GM12878 (cell line): Measurements from ENCODE around the gene HP1BP3. TPM values are rescaled to one million over a fixed set of nuclear protein-coding genes. Genes with fewer than 3 reads are reported as not detected.

ENCODE experiments used
- ATAC-seq: fragments of 200-7000 bp; cut with Tn5 transposase; 3 replicates; pipeline ENCODE4 v1.9.1; 2020; ENCODE audit warnings: mild to moderate bottlenecking, moderate library complexity
- BruUV-seq: library from RNA; stranded (reverse); fragments of 400-500 nt; replicated peaks from 2 replicates; lab custom pipeline; 2021; lab: Mats Ljungman, UMichigan
- CTCF ChIA-PET: fragments of 300-600 bp; sonication (Branson Sonifier 250); formaldehyde crosslinking; extraction: SDS; loops from one replicate; lab custom pipeline; 2021; ENCODE audit warnings: inconsistent platforms; lab: Yijun Ruan, JAX
- POLR2A ChIA-PET: fragments of 350-600 bp; formaldehyde crosslinking; extraction: SDS; loops from one replicate; lab custom pipeline; 2021; ENCODE audit warnings: inconsistent platforms; lab: Charles Lee
- RAD21 ChIA-PET: fragments of 300-600 bp; sonication (Branson Sonifier 250); formaldehyde crosslinking; loops from one replicate; lab custom pipeline; 2023; ENCODE audit warnings: antibody characterized with exemption; ENCODE audit not compliant: unreplicated experiment; lab: Charles Lee
- SMC1A ChIA-PET: fragments of 300-600 bp; sonication (Branson Sonifier 250); formaldehyde crosslinking; loops from one replicate; lab custom pipeline; 2023; ENCODE audit not compliant: unreplicated experiment, uncharacterized antibody; lab: Charles Lee
- DNase-seq: peaks from one replicate; pipeline ENCODE4 v3.0.0-alpha.2; 2011; ENCODE audit warnings: low read depth, low spot score
- FAIRE-seq: peaks from 3 replicates; lab custom pipeline; 2011; peaks lifted over from hg19 to GRCh38; lab: Jason Lieb, UNC
- H2AFZ ChIP-seq: 2 replicates; pipeline ENCODE4 v1.6.0; 2011; ENCODE audit warnings: low read depth, low read length, control low read depth; ENCODE audit not compliant: control insufficient read depth
- H3K27ac ChIP-seq: 2 replicates; pipeline ENCODE4 v1.5.1; 2011; ENCODE audit warnings: control low read depth; ENCODE audit not compliant: control insufficient read depth, insufficient read depth
- H3K27me3 ChIP-seq, 2 experiments: replicated peaks in 1 of 2; 2 replicates each; pipeline versions ENCODE4 v1.6.0 to v1.6.1; 2011; ENCODE audit warnings: low read length in 1 of 2; ENCODE audit not compliant: control insufficient read depth in 2 of 2, insufficient read depth in 2 of 2
- H3K36me3 ChIP-seq, 2 experiments: 2 replicates each; pipeline ENCODE4 v1.5.1; 2011; ENCODE audit warnings: low read length in 1 of 2; ENCODE audit not compliant: control insufficient read depth in 2 of 2, insufficient read depth in 2 of 2
- H3K4me1 ChIP-seq: 2 replicates; pipeline ENCODE4 v1.6.1; 2011; ENCODE audit warnings: mild to moderate bottlenecking, low read length, moderate library complexity, mixed read lengths; ENCODE audit not compliant: control insufficient read depth, insufficient read depth
- H3K4me2 ChIP-seq: 2 replicates; pipeline ENCODE4 v1.6.0; 2011; ENCODE audit warnings: control low read depth; ENCODE audit not compliant: control insufficient read depth, insufficient read depth
- H3K4me3 ChIP-seq: fragments of 200-600 bp; sonication (generic); 2 replicates; pipeline ENCODE4 v1.5.1; 2016
- H3K79me2 ChIP-seq: 2 replicates; pipeline ENCODE4 v1.6.0; 2011; ENCODE audit warnings: low read length; ENCODE audit not compliant: control insufficient read depth, insufficient read depth
- H3K9ac ChIP-seq: 2 replicates; pipeline ENCODE4 v1.8.0; 2011; ENCODE audit warnings: low read length, control low read depth, mixed read lengths; ENCODE audit not compliant: control insufficient read depth, insufficient read depth
- H3K9me3 ChIP-seq: replicated peaks from 3 replicates; pipeline ENCODE4 v1.5.1; 2011; ENCODE audit warnings: mild to moderate bottlenecking, low read length; ENCODE audit not compliant: control insufficient read depth, insufficient read depth
- H4K20me1 ChIP-seq: 2 replicates; pipeline ENCODE4 v1.6.0; 2011; ENCODE audit not compliant: control insufficient read depth, insufficient read depth
- BHLHE40 ChIP-seq, 2 experiments: fragments of 450-650 bp in 1 of 2; IDR thresholded peaks; 2 replicates each; pipeline ENCODE4 v1.6.1; 2011 to 2017; ENCODE audit warnings: low read depth in 2 of 2, borderline replicate concordance in 1 of 2, improper control_type of control experiment in 1 of 2, low read length in 1 of 2, mild to moderate bottlenecking in 1 of 2
- CHD1 ChIP-seq: IDR thresholded peaks from 2 replicates; pipeline ENCODE4 v1.6.1; 2012; ENCODE audit warnings: low read depth, low read length, improper control_type of control experiment
- HDGF ChIP-seq: fragments of 450-650 bp; IDR thresholded peaks from 2 replicates; pipeline ENCODE4 v1.6.1; 2016; ENCODE audit warnings: antibody characterized with exemption
- IRF4 ChIP-seq: IDR thresholded peaks from 2 replicates; pipeline ENCODE4 v1.6.1; 2011; ENCODE audit warnings: low read depth, low read length
- NFYA ChIP-seq: IDR thresholded peaks from 2 replicates; pipeline ENCODE4 v1.6.1; 2011; ENCODE audit warnings: low read depth, mild to moderate bottlenecking, low read length, improper control_type of control experiment, borderline replicate concordance
- NR2C2 ChIP-seq: IDR thresholded peaks from 2 replicates; pipeline ENCODE4 v1.6.1; 2011; ENCODE audit warnings: borderline replicate concordance, low read depth; ENCODE audit not compliant: control insufficient read depth, insufficient read length
- PAX5 ChIP-seq: IDR thresholded peaks from 2 replicates; pipeline ENCODE4 v1.6.1; 2011; ENCODE audit warnings: low read depth, low read length, borderline replicate concordance
- RCOR1 ChIP-seq: conservative IDR thresholded peaks from 2 replicates; pipeline ENCODE4 v1.6.1; 2012; ENCODE audit warnings: low read depth, low read length, improper control_type of control experiment
- RUNX3 ChIP-seq: IDR thresholded peaks from 2 replicates; pipeline ENCODE4 v1.6.1; 2012; ENCODE audit warnings: low read length, inconsistent platforms
- SIN3A ChIP-seq: IDR thresholded peaks from 2 replicates; pipeline ENCODE4 v1.6.1; 2012; ENCODE audit warnings: low read depth, low read length, improper control_type of control experiment
- SMC3 ChIP-seq: IDR thresholded peaks from 2 replicates; pipeline ENCODE4 v1.6.1; 2011; ENCODE audit warnings: low read length, improper control_type of control experiment, borderline replicate concordance
- TARDBP ChIP-seq: IDR thresholded peaks from 2 replicates; pipeline ENCODE4 v1.6.1; 2016; ENCODE audit warnings: borderline replicate concordance
- ZNF384 ChIP-seq: IDR thresholded peaks from 2 replicates; pipeline ENCODE4 v1.6.1; 2012; ENCODE audit warnings: low read depth, mild to moderate bottlenecking, low read length, improper control_type of control experiment, borderline replicate concordance
- WGBS: methylation state at CpG from one replicate; pipeline ENCODE4 v1.1.6; 2016; ENCODE audit warnings: low lambda C conversion rate; ENCODE audit not compliant: insufficient replicate concordance, insufficient coverage; ENCODE audit errors: missing lambda C conversion rate; 5-methylcytosine and 5-hydroxymethylcytosine counted together
- in situ Hi-C: fragments of 300-500 bp; cut with MboI; formaldehyde crosslinking; loops from 9 replicates; pipeline ENCODE4 v1.14.3; 2018; ENCODE audit warnings: mixed read lengths
- intact Hi-C: fragments of 100-400 bp; cut with micrococcal nuclease; formaldehyde crosslinking; loops from one replicate; pipeline ENCODE4 v1.14.2; 2022; ENCODE audit not compliant: unreplicated experiment
- polyA plus RNA-seq, 11 experiments: library from polyadenylated mRNA; depleted of rRNA in 4 of 11; unstranded in 6 of 11; stranded (reverse) in 5 of 11; fragments of >200 nt; fragmentation: Nextera tagmentation in 4 of 11; fragmentation: Illumina TruSeq in 1 of 11; extraction: Ambion mirVana in 4 of 11; extraction: Trizol in 1 of 11; gene quantifications; 1 replicate in 1 of 11; 2 replicates in 10 of 11; pipeline versions ENCODE4 v1.2.1 to v1.2.3, GENCODE V29; 2011 to 2016; ENCODE audit warnings: inconsistent platforms in 2 of 11, missing spikeins in 2 of 11, low read depth in 1 of 11
- total RNA-seq, 4 experiments: library from RNA; depleted of rRNA in 3 of 4; stranded (reverse); fragments of >200 nt in 3 of 4; fragmentation: Illumina TruSeq in 1 of 4; extraction: Trizol in 1 of 4; gene quantifications; 2 replicates each; pipeline versions ENCODE4 v1.2.1 to v1.2.3, GENCODE V29; 2013 to 2021
- TF ChIP-seq, protein P1 (sequence below): IDR thresholded peaks from 2 replicates; pipeline ENCODE4 v1.6.1; 2012; ENCODE audit warnings: low read depth, low read length, improper control_type of control experiment

HP1BP3 gene
- total and polyA plus RNA-seq, 10 of the 15 experiments (the other 5 are each of a cell fraction or from before 2014, with no cell fraction given) = 32.6 to 188 (median 133) TPM

DNA sequence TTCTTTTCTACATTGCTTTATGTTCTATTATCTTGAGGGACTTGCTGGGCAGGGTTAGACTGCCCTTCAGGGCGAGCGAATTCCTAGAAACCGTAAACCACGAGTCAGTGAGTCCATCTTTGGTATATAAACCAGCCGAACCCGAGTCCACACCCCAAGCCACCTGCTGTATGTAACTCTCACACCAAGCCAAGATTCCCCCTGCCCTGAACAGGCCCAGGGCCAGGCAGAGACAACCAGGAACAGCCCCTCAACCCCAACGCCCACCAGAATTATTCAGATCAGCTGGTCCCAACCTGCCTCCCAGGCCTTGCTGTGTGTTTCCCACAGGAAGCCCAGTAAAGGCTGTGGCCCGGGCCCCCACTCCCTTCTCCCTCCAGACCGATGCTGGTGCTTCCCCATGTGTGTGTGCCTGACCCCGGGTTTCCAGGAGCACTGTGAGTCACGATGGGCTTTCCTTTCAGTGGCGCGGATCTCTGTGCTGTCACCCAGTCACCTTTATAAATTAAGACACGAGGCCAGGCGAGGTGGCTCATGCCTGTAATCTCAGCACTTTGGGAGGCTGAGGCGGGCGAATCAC, 86.4 kb downstream of the HP1BP3 start:
- ChIA-PET SMC1A (interaction anchor here (1.0 kb wide), 1 partner anchor 495 kb away, joined by 4 read pairs; no protein-coding TSS in a partner anchor), RAD21 (interaction anchor here (0.9 kb wide), 1 partner anchor 494 kb away, joined by 3 read pairs; no protein-coding TSS in a partner anchor), POLR2A (no interaction called here), CTCF (interaction anchor here (1.1 to 1.7 kb wide), 2 partner anchors 494 to 495 kb away, joined by 3 to 8 read pairs; no protein-coding TSS in a partner anchor)
- H3K4me3 ChIP-seq = no peak overlapping the region
- in situ Hi-C loops (no loop called here), intact Hi-C loops (no loop called here)
- H3K4me2 ChIP-seq = no peak overlapping the region
- H3K36me3 ChIP-seq = no peaks in the 10 kb centered on the region
- H3K9ac ChIP-seq = no peak overlapping the region
- peaks cover 6% of the 10 kb centered on the region for H3K4me1 ChIP-seq
- no peak overlapping the region for H2AFZ ChIP-seq
- H3K27me3 ChIP-seq = no peaks in the 10 kb centered on the region
- WGBS = 35% methylated on average over 17 of the region's 17 CpGs
- ATAC-seq (no peak), DNase-seq (no peak), FAIRE-seq (no peak)
- no peaks in the 10 kb centered on the region for H3K79me2 ChIP-seq
- no peak for TF ChIP-seq ZNF384
- no peak for TF ChIP-seq NFYA
- no peak for TF ChIP-seq CHD1
- TF ChIP-seq IRF4 = no peak
- no peak for TF ChIP-seq NR2C2
- no peak for TF ChIP-seq SMC3
- no peak for TF ChIP-seq TARDBP
- TF ChIP-seq RCOR1 = no peak
- TF ChIP-seq SIN3A = no peak
- no peak for TF ChIP-seq BHLHE40 (IDR thresholded peaks at IDR 0.05; ENCODE audit: borderline replicate concordance in 1 of 2, low read depth in 2 of 2, low read length in 1 of 2)
- no peak for TF ChIP-seq PAX5
- no peak for TF ChIP-seq RUNX3
- no peak for TF ChIP-seq HDGF
- TF ChIP-seq, protein P1, sequence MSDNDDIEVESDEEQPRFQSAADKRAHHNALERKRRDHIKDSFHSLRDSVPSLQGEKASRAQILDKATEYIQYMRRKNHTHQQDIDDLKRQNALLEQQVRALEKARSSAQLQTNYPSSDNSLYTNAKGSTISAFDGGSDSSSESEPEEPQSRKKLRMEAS = no peak
- BruUV-seq = no TSS peak
- no peaks in the 10 kb centered on the region for H3K9me3 ChIP-seq
- no peak overlapping the region for H3K27ac ChIP-seq
- H4K20me1 ChIP-seq = no peaks in the 10 kb centered on the region
